ENCODE data around the gene PPIG. TPM values are rescaled to one million over a fixed set of nuclear protein-coding genes. Genes with fewer than 3 reads are reported as not detected.
"Not testable (repeated sequence)": the region's sequence is repeated elsewhere in the genome, so short reads cannot be mapped to it uniquely, and the experiment has no call there.

Gene PPIG
- total and polyA plus RNA-seq, 5 donors from 2014 or later, result 50.6 to 81.6 (median 53.0) TPM

DNA sequence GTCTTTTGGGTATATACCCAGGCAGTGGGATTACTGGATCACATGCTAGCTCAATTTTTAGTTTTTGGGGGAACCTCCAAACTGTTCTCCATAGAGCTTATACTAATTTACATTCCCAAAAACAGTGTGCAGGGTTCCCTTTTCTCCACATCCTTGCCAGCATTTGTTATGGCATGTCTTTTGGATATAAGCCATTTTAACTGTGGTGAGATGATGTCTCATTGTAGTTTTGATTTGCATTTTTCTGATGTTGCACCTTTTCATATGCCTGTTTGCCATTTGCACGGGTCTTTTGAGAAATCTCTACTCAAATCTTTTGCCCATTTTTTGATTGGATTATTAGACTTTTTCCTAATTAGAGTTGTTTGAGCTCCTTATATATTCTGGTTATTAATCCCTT lies 18.5 kb upstream of the PPIG start:
- ATAC-seq (ENCODE audit: low read depth in 2 of 2) (no peak), DNase-seq (no peak)
- H3K4me1 ChIP-seq (ENCODE audit: control insufficient read depth, insufficient read depth, low read length, poor library complexity, severe bottlenecking), result no peaks in the 10 kb centered on the region
- no peaks in the 10 kb centered on the region for H3K27me3 ChIP-seq (ENCODE audit: control insufficient read depth, insufficient read depth, low read length)
- H3K36me3 Mint-ChIP-seq, result no peaks in the 10 kb centered on the region
- H3K9me3 Mint-ChIP-seq, result no peaks in the 10 kb centered on the region
- H3K27ac ChIP-seq (ENCODE audit: insufficient read depth, low read length, poor library complexity, severe bottlenecking), result no peak overlapping the region
- peaks cover 2 to 18% (median 13%) of the 10 kb centered on the region in 4 donors for H3K4me1 Mint-ChIP-seq
- H3K27ac Mint-ChIP-seq, result no peak overlapping the region
- H3K27me3 Mint-ChIP-seq, result no peaks in the 10 kb centered on the region
- no peak overlapping the region for H3K4me3 ChIP-seq (ENCODE audit: low read depth, low read length)
- peaks cover 10% of the 10 kb centered on the region for H3K36me3 ChIP-seq (ENCODE audit: control insufficient read depth, insufficient read depth, low read length)
- no peak overlapping the region for H3K4me3 Mint-ChIP-seq
- H3K9me3 ChIP-seq (ENCODE audit: control insufficient read depth in 2 of 2, low read length in 2 of 2), result no peaks in the 10 kb centered on the region

DNA sequence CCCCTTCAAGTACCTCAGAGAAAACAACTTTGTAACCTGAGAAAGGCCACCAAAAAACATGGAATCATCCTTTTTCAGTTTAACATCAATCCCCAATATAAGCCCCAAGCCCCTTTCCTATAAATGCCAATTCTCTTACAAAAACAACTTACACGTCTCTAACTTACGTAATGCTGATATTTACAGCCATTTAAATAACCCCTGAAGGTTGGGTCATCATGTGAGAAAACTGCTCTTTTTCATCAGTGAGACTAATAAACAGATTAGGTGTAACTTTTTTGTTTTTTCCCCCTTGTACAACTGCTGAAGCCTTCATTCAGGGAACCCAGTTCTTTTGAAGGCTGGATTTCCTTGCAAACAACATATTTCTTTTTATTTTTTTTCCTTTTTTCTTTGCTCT lies 14.2 kb upstream of the PPIG start:
- H3K27me3 ChIP-seq (ENCODE audit: control insufficient read depth, insufficient read depth, low read length), result no peaks in the 10 kb centered on the region
- Mint-ChIP-seq H3K27me3 (no peaks in the 10 kb centered on the region), H3K4me1 (peaks cover 18 to 27% (median 24%) of the 10 kb centered on the region in 4 donors), H3K9me3 (no peaks in the 10 kb centered on the region), H3K27ac (peak overlapping the region in 1 of 3 donors; percentile 57), H3K36me3 (no peaks in the 10 kb centered on the region), H3K4me3 (no peak overlapping the region)
- peaks cover 8% of the 10 kb centered on the region for H3K36me3 ChIP-seq (ENCODE audit: control insufficient read depth, insufficient read depth, low read length)
- no peak overlapping the region for H3K4me3 ChIP-seq (ENCODE audit: low read depth, low read length)
- DNase-seq (no peak), ATAC-seq (ENCODE audit: low read depth in 2 of 2) (no peak)
- H3K27ac ChIP-seq (ENCODE audit: insufficient read depth, low read length, poor library complexity, severe bottlenecking), result no peak overlapping the region
- H3K4me1 ChIP-seq (ENCODE audit: control insufficient read depth, insufficient read depth, low read length, poor library complexity, severe bottlenecking), result peaks cover 13% of the 10 kb centered on the region
- H3K9me3 ChIP-seq (ENCODE audit: control insufficient read depth in 2 of 2, low read length in 2 of 2), result no peaks in the 10 kb centered on the region

DNA sequence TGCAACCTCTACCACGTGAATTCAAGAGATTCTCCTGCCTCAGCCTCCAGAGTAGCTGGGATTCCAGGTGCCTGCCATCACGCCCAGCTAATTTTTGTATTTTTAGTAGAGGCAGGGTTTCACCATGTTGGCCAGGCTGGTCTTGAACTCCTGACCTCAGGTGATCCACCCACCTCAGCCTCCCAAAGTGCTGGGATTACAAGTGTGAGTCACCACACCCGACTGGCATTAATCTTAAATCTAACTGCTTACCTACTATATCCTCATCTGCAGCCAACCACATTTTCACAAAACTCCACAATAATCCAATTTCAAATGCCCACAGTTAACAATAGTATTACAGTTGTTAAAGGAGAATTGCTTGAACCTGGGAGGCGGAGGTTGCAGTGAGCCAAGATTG lies 13.4 kb upstream of the PPIG start:
- peaks cover 18 to 27% (median 24%) of the 10 kb centered on the region in 4 donors for H3K4me1 Mint-ChIP-seq
- not testable (repeated sequence) for H3K27ac Mint-ChIP-seq; H3K27me3 Mint-ChIP-seq; ATAC-seq (ENCODE audit: low read depth in 2 of 2); H3K9me3 ChIP-seq (ENCODE audit: control insufficient read depth in 2 of 2, low read length in 2 of 2); H3K36me3 ChIP-seq (ENCODE audit: control insufficient read depth, insufficient read depth, low read length); H3K4me3 ChIP-seq (ENCODE audit: low read depth, low read length); DNase-seq; H3K27ac ChIP-seq (ENCODE audit: insufficient read depth, low read length, poor library complexity, severe bottlenecking); H3K9me3 Mint-ChIP-seq; H3K27me3 ChIP-seq (ENCODE audit: control insufficient read depth, insufficient read depth, low read length); H3K36me3 Mint-ChIP-seq
- peaks cover 13% of the 10 kb centered on the region for H3K4me1 ChIP-seq (ENCODE audit: control insufficient read depth, insufficient read depth, low read length, poor library complexity, severe bottlenecking)
- H3K4me3 Mint-ChIP-seq, result peak overlapping the region in 1 of 4 donors; percentile 34

DNA sequence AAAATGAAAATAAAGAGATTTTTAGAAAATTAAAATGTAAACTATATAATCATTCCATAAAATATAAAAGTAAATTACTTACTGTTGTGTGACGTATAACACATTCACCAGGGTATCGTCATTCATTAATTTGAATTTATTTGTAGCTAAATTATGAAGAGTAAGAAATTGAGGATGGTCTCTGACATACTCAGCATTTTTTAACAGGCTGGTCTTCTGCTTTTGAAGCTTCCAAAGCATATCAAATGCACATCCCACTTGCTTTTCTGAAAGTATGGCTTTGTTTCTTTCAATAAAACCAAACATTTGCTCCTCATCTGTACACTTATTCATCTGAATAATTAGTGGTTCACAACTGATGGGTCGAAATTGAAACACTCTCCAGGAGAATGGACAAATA lies 12.6 kb upstream of the PPIG start:
- H3K9me3 ChIP-seq (ENCODE audit: control insufficient read depth in 2 of 2, low read length in 2 of 2), result no peaks in the 10 kb centered on the region
- no peaks in the 10 kb centered on the region for H3K27me3 Mint-ChIP-seq

DNA sequence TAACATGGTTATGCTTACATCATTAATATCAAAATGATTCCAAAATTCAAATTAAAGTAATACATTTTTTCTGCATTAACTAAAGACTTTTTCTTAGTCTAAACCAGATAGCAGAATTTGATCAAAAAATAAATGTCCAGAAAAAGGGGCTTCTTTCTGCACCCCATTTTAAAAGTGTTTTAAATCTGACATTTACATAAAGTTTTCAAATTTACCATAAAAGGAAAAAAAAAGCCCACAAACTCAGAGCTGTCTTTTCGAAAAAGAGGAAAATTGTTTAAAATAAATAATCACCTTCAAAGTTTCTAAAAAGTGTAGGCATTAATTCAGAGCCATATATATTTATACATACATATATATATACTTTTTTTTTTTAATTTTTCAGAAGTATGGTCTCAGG lies 12.0 kb upstream of the PPIG start:
- H3K27ac ChIP-seq (ENCODE audit: insufficient read depth, low read length, poor library complexity, severe bottlenecking), result no peak overlapping the region
- H3K36me3 ChIP-seq (ENCODE audit: control insufficient read depth, insufficient read depth, low read length), result peaks cover 5% of the 10 kb centered on the region
- Mint-ChIP-seq H3K4me3 (no peak overlapping the region), H3K36me3 (no peaks in the 10 kb centered on the region), H3K4me1 (peaks cover 18 to 27% (median 24%) of the 10 kb centered on the region in 4 donors), H3K27me3 (no peaks in the 10 kb centered on the region), H3K27ac (no peak overlapping the region), H3K9me3 (no peaks in the 10 kb centered on the region)
- H3K4me3 ChIP-seq (ENCODE audit: low read depth, low read length), result no peak overlapping the region
- H3K4me1 ChIP-seq (ENCODE audit: control insufficient read depth, insufficient read depth, low read length, poor library complexity, severe bottlenecking), result peaks cover 13% of the 10 kb centered on the region
- H3K9me3 ChIP-seq (ENCODE audit: control insufficient read depth in 2 of 2, low read length in 2 of 2), result no peaks in the 10 kb centered on the region
- H3K27me3 ChIP-seq (ENCODE audit: control insufficient read depth, insufficient read depth, low read length), result no peaks in the 10 kb centered on the region
- ATAC-seq (ENCODE audit: low read depth in 2 of 2) (no peak), DNase-seq (no peak)

More for the DNA sequence above, 12.6 kb upstream of the PPIG start:
- Mint-ChIP-seq H3K27ac (no peak overlapping the region), H3K36me3 (no peaks in the 10 kb centered on the region), H3K9me3 (no peaks in the 10 kb centered on the region), H3K4me3 (peak overlapping the region in 1 of 4 donors; percentile 45), H3K4me1 (peaks cover 18 to 27% (median 24%) of the 10 kb centered on the region in 4 donors)
- no peaks in the 10 kb centered on the region for H3K27me3 ChIP-seq (ENCODE audit: control insufficient read depth, insufficient read depth, low read length)
- DNase-seq (no peak), ATAC-seq (ENCODE audit: low read depth in 2 of 2) (no peak)
- no peak overlapping the region for H3K4me3 ChIP-seq (ENCODE audit: low read depth, low read length)
- peaks cover 5% of the 10 kb centered on the region for H3K36me3 ChIP-seq (ENCODE audit: control insufficient read depth, insufficient read depth, low read length)
- no peak overlapping the region for H3K27ac ChIP-seq (ENCODE audit: insufficient read depth, low read length, poor library complexity, severe bottlenecking)
- peaks cover 13% of the 10 kb centered on the region for H3K4me1 ChIP-seq (ENCODE audit: control insufficient read depth, insufficient read depth, low read length, poor library complexity, severe bottlenecking)

DNA sequence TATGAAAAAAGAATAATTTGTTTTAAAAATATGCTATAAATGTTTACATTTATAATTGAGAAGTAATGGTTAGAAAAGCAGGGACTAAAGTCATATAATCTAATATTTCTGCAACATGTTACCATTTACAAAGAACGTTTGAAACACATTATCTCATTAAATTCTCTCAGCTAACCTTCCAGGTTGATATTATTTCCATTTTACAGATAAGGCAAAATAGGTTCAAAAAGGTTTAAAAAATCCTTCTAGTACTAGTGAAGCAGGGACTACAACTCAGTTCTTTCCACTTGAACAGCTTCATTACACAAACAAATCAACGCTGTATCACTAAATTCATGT lies 11.4 kb upstream of the PPIG start:
- Mint-ChIP-seq H3K4me1 (peaks cover 18 to 27% (median 21%) of the 10 kb centered on the region in 4 donors), H3K9me3 (no peaks in the 10 kb centered on the region), H3K27me3 (no peaks in the 10 kb centered on the region), H3K4me3 (peak overlapping the region; percentile 94 to 96 (median 95)), H3K36me3 (no peaks in the 10 kb centered on the region), H3K27ac (peak overlapping the region in 2 of 3 donors; percentile 97 to 98)
- ATAC-seq (ENCODE audit: low read depth in 2 of 2) (no peak), DNase-seq (no peak)
- H3K4me3 ChIP-seq (ENCODE audit: low read depth, low read length), result peak overlapping the region; percentile 94
- H3K27me3 ChIP-seq (ENCODE audit: control insufficient read depth, insufficient read depth, low read length), result no peaks in the 10 kb centered on the region
- H3K4me1 ChIP-seq (ENCODE audit: control insufficient read depth, insufficient read depth, low read length, poor library complexity, severe bottlenecking), result peaks cover 13% of the 10 kb centered on the region
- H3K36me3 ChIP-seq (ENCODE audit: control insufficient read depth, insufficient read depth, low read length), result peaks cover 5% of the 10 kb centered on the region
- H3K9me3 ChIP-seq (ENCODE audit: control insufficient read depth in 2 of 2, low read length in 2 of 2), result no peaks in the 10 kb centered on the region
- peak overlapping the region; percentile 72 for H3K27ac ChIP-seq (ENCODE audit: insufficient read depth, low read length, poor library complexity, severe bottlenecking)

DNA sequence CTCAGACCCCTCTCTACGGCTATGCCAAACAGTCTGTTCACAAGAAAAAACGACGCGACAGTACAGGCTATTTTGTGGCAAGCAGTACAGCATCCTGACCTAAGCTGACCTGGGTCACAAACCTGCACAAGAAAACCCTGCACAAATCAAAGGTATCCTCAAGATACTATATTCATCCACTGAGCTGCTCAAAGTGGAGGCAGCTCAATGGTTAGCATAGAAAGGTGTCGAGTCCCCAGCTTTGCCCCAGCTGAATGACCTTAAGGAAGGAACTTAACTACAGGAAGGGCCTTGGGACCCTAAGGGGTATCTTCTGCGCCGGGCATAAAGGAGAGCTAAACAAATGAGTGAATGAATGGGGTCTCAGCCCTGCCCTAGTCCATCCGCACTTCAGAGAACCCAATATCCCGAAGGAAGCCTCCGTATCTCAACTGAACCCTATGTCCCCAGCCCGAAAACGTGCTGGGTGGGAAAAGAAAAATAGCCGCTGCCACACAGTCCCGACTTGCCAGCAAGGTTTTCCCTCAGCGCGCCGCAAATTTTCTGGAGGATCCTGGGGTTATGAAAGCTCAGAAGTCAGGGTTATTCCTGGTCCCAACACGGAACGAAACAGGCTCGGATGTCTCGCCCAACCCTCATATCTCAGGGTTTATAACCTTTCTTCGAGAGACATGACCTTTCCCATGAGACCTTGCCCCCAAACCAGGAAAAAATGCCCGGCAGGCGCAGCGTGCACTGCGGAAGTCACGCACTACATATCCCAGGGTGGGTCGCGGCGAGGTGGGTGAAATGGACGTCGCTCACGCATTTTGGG lies 10.8 kb upstream of the PPIG start, which contains the start of gene FASTKD1:
Gene FASTKD1, minus strand, starts transcription at position 706 of the 814 bp plus-strand sequence. CDS start 1,836 bp downstream, outside the sequence.
- Mint-ChIP-seq H3K27ac (peak within 1 kb of the TSS; percentile 87 to 98 (median 97)), H3K36me3 (no peaks in the 10 kb centered on the region), H3K4me1 (peaks cover 15 to 27% (median 16%) of the 10 kb centered on the region in 4 donors), H3K4me3 (peak within 1 kb of the TSS; percentile 94 to 96 (median 95)), H3K9me3 (no peaks in the 10 kb centered on the region), H3K27me3 (no peaks in the 10 kb centered on the region)
- Histone ChIP-seq H3K36me3 (ENCODE audit: control insufficient read depth, insufficient read depth, low read length) (peaks cover 3% of the 10 kb centered on the region), H3K4me1 (ENCODE audit: control insufficient read depth, insufficient read depth, low read length, poor library complexity, severe bottlenecking) (peaks cover 13% of the 10 kb centered on the region), H3K27me3 (ENCODE audit: control insufficient read depth, insufficient read depth, low read length) (no peaks in the 10 kb centered on the region), H3K9me3 (ENCODE audit: control insufficient read depth in 2 of 2, low read length in 2 of 2) (no peaks in the 10 kb centered on the region), H3K4me3 (ENCODE audit: low read depth, low read length) (peak within 1 kb of the TSS; percentile 94), H3K27ac (ENCODE audit: insufficient read depth, low read length, poor library complexity, severe bottlenecking) (peak within 1 kb of the TSS; percentile 72)
- peak; percentile 81 to 92 (median 84) for DNase-seq
- ATAC-seq (ENCODE audit: low read depth in 2 of 2), result peak; percentile 100

DNA sequence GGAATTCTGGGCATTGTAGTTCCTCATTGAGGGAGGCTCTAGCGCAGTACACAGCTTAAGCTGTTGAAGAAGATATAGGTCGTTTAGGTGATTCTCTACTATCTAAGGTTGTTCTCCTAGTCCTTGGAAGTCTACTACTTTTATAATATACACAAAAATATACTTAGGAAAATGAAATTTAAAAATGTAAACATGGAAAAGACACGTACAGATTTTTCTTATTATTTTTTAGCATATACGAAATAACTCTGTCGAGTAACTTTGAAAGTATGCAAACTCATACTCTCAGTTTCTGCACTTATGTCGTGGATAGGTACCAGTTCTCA lies 10.2 kb upstream of the PPIG start:
- Mint-ChIP-seq H3K4me1 (peaks cover 13 to 27% (median 15%) of the 10 kb centered on the region in 4 donors), H3K27me3 (no peaks in the 10 kb centered on the region), H3K36me3 (no peaks in the 10 kb centered on the region), H3K27ac (peak overlapping the region; percentile 87 to 98 (median 97)), H3K4me3 (peak overlapping the region; percentile 94 to 96 (median 95)), H3K9me3 (no peaks in the 10 kb centered on the region)
- peak overlapping the region; percentile 94 for H3K4me3 ChIP-seq (ENCODE audit: low read depth, low read length)
- DNase-seq, result no peak
- H3K9me3 ChIP-seq (ENCODE audit: control insufficient read depth in 2 of 2, low read length in 2 of 2), result no peaks in the 10 kb centered on the region
- no peaks in the 10 kb centered on the region for H3K27me3 ChIP-seq (ENCODE audit: control insufficient read depth, insufficient read depth, low read length)
- H3K4me1 ChIP-seq (ENCODE audit: control insufficient read depth, insufficient read depth, low read length, poor library complexity, severe bottlenecking), result peaks cover 13% of the 10 kb centered on the region
- peaks cover 2% of the 10 kb centered on the region for H3K36me3 ChIP-seq (ENCODE audit: control insufficient read depth, insufficient read depth, low read length)
- H3K27ac ChIP-seq (ENCODE audit: insufficient read depth, low read length, poor library complexity, severe bottlenecking), result peak overlapping the region; percentile 72
- no peak for ATAC-seq (ENCODE audit: low read depth in 2 of 2)
